ENCODE data around the gene PPARD. TPM values are rescaled to one million over a fixed set of nuclear protein-coding genes. Genes with fewer than 3 reads are reported as not detected.

The PPARD gene
- polyA plus RNA-seq, 2 of the 4 experiments (the other 2 are of a cell fraction), result 3.8 to 5.9 TPM

DNA sequence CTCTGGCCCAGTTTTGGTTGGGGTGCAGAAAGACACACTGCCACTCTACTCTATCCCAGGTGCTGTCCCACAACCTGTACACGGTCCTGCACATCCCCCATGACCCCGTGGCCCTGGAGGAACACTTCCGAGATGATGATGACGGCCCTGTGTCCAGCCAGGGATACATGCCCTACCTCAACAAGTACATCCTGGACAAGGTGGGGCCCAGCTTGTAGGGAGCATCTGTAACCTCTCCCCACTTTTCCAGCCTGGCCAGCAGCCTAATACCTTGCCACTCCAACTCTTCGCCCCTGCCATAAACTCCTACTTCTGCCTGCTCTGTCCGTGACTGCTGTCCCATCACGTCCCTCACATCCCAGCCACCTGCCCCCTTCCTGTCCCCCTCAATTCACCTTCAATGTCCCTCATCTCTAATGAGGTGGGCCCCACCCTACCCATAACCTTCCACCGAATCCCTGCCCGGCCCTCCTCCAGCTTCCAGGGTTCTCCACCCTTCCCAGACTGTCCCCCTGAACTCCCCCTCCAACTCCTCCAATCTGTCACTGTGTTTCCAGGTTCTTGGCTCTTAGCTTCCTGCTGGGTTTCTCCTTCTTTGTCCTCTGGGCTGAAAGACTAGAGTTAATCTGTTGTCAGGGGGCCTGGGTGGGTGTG is 32.6 kb upstream of the PPARD start:
- Histone ChIP-seq H3K4me1 (no peaks in the 10 kb centered on the region), H3K27ac (no peak overlapping the region), H3K4me3 (no peak overlapping the region), H3K9me3 (no peaks in the 10 kb centered on the region), H3K4me2 (no peak overlapping the region)
- FAIRE-seq (no peak), ATAC-seq (no peak), DNase-seq (ENCODE audit: low read depth in 1 of 2, low spot score in 1 of 2) (no peak)
- WGBS (ENCODE audit: missing lambda C conversion rate), result 60% methylated on average over 7 of the region's 9 CpGs
- no peak for TF ChIP-seq JUNB (IDR thresholded peaks at IDR 0.05)
- no peak for TF ChIP-seq POLR2A (IDR thresholded peaks at IDR 0.05; ENCODE audit: low read length)
- TF ChIP-seq NFE2L2 (conservative IDR thresholded peaks at IDR 0.05; ENCODE audit: low read length), result no peak
- TF ChIP-seq REST (IDR thresholded peaks at IDR 0.05), result no peak
- TF ChIP-seq CHD2 (IDR thresholded peaks at IDR 0.05; ENCODE audit: low read length, partially characterized antibody), result no peak
- POLR2A ChIA-PET, result no interaction called here
- CTCF ChIA-PET, result interaction anchor here (1.0 to 1.4 kb wide), 3 partner anchors 14 to 69 kb away, joined by 3 to 4 read pairs (median 3); no protein-coding TSS in a partner anchor

GRCh38 chr6:35310265-35310831 is 32.0 kb upstream of the PPARD start:
- Histone ChIP-seq H3K4me1 (no peaks in the 10 kb centered on the region), H3K4me3 (no peak overlapping the region), H3K4me2 (no peak overlapping the region), H3K27ac (no peak overlapping the region), H3K9me3 (no peaks in the 10 kb centered on the region)
- POLR2A ChIA-PET, result no interaction called here
- no peak for TF ChIP-seq BCL3 (IDR thresholded peaks at IDR 0.05)
- no peak for TF ChIP-seq MAZ (IDR thresholded peaks at IDR 0.05; ENCODE audit: borderline replicate concordance, low read depth, low read length)
- CTCF ChIA-PET, result interaction anchor here (1.1 kb wide), 1 partner anchor 69 kb away, joined by 3 read pairs; no protein-coding TSS in a partner anchor
- 78% methylated on average over 6 of the region's 6 CpGs for WGBS (ENCODE audit: missing lambda C conversion rate)
- DNase-seq (ENCODE audit: low read depth in 1 of 2, low spot score in 1 of 2) (no peak), ATAC-seq (no peak), FAIRE-seq (no peak)

- Histone ChIP-seq H3K4me3 (no peak overlapping the region), H3K4me1 (no peaks in the 10 kb centered on the region), H3K27ac (no peak overlapping the region), H3K4me2 (no peak overlapping the region), H3K9me3 (no peaks in the 10 kb centered on the region)
- DNase-seq (ENCODE audit: low read depth in 1 of 2, low spot score in 1 of 2) (no peak), FAIRE-seq (no peak), ATAC-seq (no peak)
- 66% methylated on average over 4 of the region's 6 CpGs for WGBS (ENCODE audit: missing lambda C conversion rate)
- POLR2A ChIA-PET, result no interaction called here
- CTCF ChIA-PET, result no interaction called here
- TF ChIP-seq ZC3H11A (IDR thresholded peaks at IDR 0.05) (no peak), HOXB5 (CRISPR knock-in tag; IDR thresholded peaks at IDR 0.05) (no peak), POLR2AphosphoS2 (conservative IDR thresholded peaks at IDR 0.05; ENCODE audit: low read length) (no peak), ZSCAN20 (CRISPR knock-in tag; IDR thresholded peaks at IDR 0.05) (no peak), MAZ (IDR thresholded peaks at IDR 0.05; ENCODE audit: borderline replicate concordance, low read depth, low read length) (no peak), RFX5 (IDR thresholded peaks at IDR 0.05) (no peak), PHF8 (IDR thresholded peaks at IDR 0.05; ENCODE audit: borderline replicate concordance, low read depth) (no peak), TP53 (CRISPR knock-in tag; IDR thresholded peaks at IDR 0.05) (no peak), EHMT2 (IDR thresholded peaks at IDR 0.05; ENCODE audit: low read depth) (no peak), HEYL (CRISPR knock-in tag; IDR thresholded peaks at IDR 0.05) (no peak), HOXB13 (CRISPR knock-in tag; IDR thresholded peaks at IDR 0.05; ENCODE audit: low read depth) (no peak), RNF2 (IDR thresholded peaks at IDR 0.05; ENCODE audit: borderline replicate concordance, low read depth) (no peak), USF2 (IDR thresholded peaks at IDR 0.05) (no peak), FOXS1 (CRISPR knock-in tag; IDR thresholded peaks at IDR 0.05) (no peak), MYC (IDR thresholded peaks at IDR 0.05; ENCODE audit: borderline replicate concordance, low read length) (no peak), CEBPB (IDR thresholded peaks at IDR 0.05) (no peak), NR3C1 (IDR thresholded peaks at IDR 0.05) (no peak)
- TF ChIP-seq, protein P1, sequence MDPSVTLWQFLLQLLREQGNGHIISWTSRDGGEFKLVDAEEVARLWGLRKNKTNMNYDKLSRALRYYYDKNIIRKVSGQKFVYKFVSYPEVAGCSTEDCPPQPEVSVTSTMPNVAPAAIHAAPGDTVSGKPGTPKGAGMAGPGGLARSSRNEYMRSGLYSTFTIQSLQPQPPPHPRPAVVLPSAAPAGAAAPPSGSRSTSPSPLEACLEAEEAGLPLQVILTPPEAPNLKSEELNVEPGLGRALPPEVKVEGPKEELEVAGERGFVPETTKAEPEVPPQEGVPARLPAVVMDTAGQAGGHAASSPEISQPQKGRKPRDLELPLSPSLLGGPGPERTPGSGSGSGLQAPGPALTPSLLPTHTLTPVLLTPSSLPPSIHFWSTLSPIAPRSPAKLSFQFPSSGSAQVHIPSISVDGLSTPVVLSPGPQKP (IDR thresholded peaks at IDR 0.05; ENCODE audit: low read depth, low read length), result no peak
These were observed 30.8 kb upstream of the PPARD start for GRCh38 chr6:35311390-35312075.
